Endothelial cell (in vitro differentiated cells): Measurements from ENCODE around the gene CAMSAP1. TPM values are rescaled to one million over a fixed set of nuclear protein-coding genes. Genes with fewer than 3 reads are reported as not detected.

Source experiments
- DNase-seq: peaks from one replicate; pipeline ENCODE4 v3.0.0; 2021; ENCODE audit warnings: low spot score
- H3K27ac Mint-ChIP-seq: one replicate; pipeline ENCODE4 v1.8.0; 2021; ENCODE audit warnings: mixed read lengths, inconsistent platforms; ENCODE audit not compliant: unreplicated experiment
- H3K27me3 Mint-ChIP-seq: one replicate; pipeline ENCODE4 v1.8.0; 2021; ENCODE audit warnings: mild to moderate bottlenecking, moderate library complexity, mixed read lengths, inconsistent platforms; ENCODE audit not compliant: unreplicated experiment
- H3K36me3 Mint-ChIP-seq: one replicate; pipeline ENCODE4 v1.8.0; 2021; ENCODE audit warnings: mild to moderate bottlenecking, low read depth, mixed read lengths, inconsistent platforms; ENCODE audit not compliant: unreplicated experiment
- H3K4me1 Mint-ChIP-seq: one replicate; pipeline ENCODE4 v1.8.0; 2021; ENCODE audit warnings: mild to moderate bottlenecking, mixed read lengths, inconsistent platforms; ENCODE audit not compliant: unreplicated experiment
- H3K4me3 Mint-ChIP-seq: one replicate; pipeline ENCODE4 v1.8.0; 2021; ENCODE audit warnings: mild to moderate bottlenecking, mixed read lengths, inconsistent platforms; ENCODE audit not compliant: unreplicated experiment
- H3K9me3 Mint-ChIP-seq: one replicate; pipeline ENCODE4 v1.8.0; 2021; ENCODE audit warnings: mixed read lengths, inconsistent platforms; ENCODE audit not compliant: unreplicated experiment
- CTCF ChIP-seq: fragments of 200-600 bp; sonication (generic); IDR thresholded peaks from one replicate; pipeline ENCODE4 v1.5.0; 2021; ENCODE audit warnings: antibody characterized with exemption; ENCODE audit not compliant: unreplicated experiment
- total RNA-seq: library from RNA; stranded (reverse); fragmentation: NEBNext Ultra II Directional; extraction: Animal tissue kit (Norgen Biotek cat#: 25700); gene quantifications from one replicate; pipeline ENCODE4 v1.2.1, GENCODE V29; 2021; ENCODE audit not compliant: unreplicated experiment

CAMSAP1 gene
- total RNA-seq, 1 donor from 2014 or later = 44.7 TPM

GRCh38 chr9:135890190-135891026 lies 16.9 kb downstream of the CAMSAP1 start:
- Mint-ChIP-seq H3K36me3 (peaks cover 15% of the 10 kb centered on the region), H3K4me1 (peaks cover 64% of the 10 kb centered on the region), H3K9me3 (no peaks in the 10 kb centered on the region), H3K27me3 (peaks cover 10% of the 10 kb centered on the region), H3K27ac (no peak overlapping the region), H3K4me3 (no peak overlapping the region)
- no peak for DNase-seq
- TF ChIP-seq CTCF = no peak

GRCh38 chr9:135889564-135890189 lies 17.7 kb downstream of the CAMSAP1 start:
- H3K27ac Mint-ChIP-seq = no peak overlapping the region
- H3K4me3 Mint-ChIP-seq = no peak overlapping the region
- peaks cover 64% of the 10 kb centered on the region for H3K4me1 Mint-ChIP-seq
- H3K9me3 Mint-ChIP-seq = no peaks in the 10 kb centered on the region
- no peak for DNase-seq
- peaks cover 11% of the 10 kb centered on the region for H3K36me3 Mint-ChIP-seq
- no peak for TF ChIP-seq CTCF
- H3K27me3 Mint-ChIP-seq = peaks cover 12% of the 10 kb centered on the region

GRCh38 chr9:135888766-135889394 lies 18.5 kb downstream of the CAMSAP1 start:
- Mint-ChIP-seq H3K4me3 (no peak overlapping the region), H3K9me3 (no peaks in the 10 kb centered on the region), H3K4me1 (peaks cover 70% of the 10 kb centered on the region), H3K36me3 (peaks cover 10% of the 10 kb centered on the region), H3K27ac (peak overlapping the region; percentile 61), H3K27me3 (peaks cover 12% of the 10 kb centered on the region)
- no peak for TF ChIP-seq CTCF
- no peak for DNase-seq

GRCh38 chr9:135888126-135888765 lies 19.1 kb downstream of the CAMSAP1 start:
- peaks cover 5% of the 10 kb centered on the region for H3K36me3 Mint-ChIP-seq
- no peaks in the 10 kb centered on the region for H3K9me3 Mint-ChIP-seq
- H3K27me3 Mint-ChIP-seq = peaks cover 9% of the 10 kb centered on the region
- H3K4me1 Mint-ChIP-seq = peaks cover 66% of the 10 kb centered on the region
- H3K4me3 Mint-ChIP-seq = no peak overlapping the region
- H3K27ac Mint-ChIP-seq = no peak overlapping the region
- no peak for TF ChIP-seq CTCF
- DNase-seq = no peak
